Nephron (organoid): ENCODE measurements around the gene TMEM178A.
A peak's percentile ranks its signal among the peaks of the same experiment; 100 is the strongest.
"Not testable (repeated sequence)": the region's sequence is repeated elsewhere in the genome, so short reads cannot be mapped to it uniquely, and the experiment has no call there.

ENCODE experiments used
- H3K27ac Mint-ChIP-seq, 3 experiments: 2 replicates each; pipeline ENCODE4 v1.8.0; 2020; ENCODE audit warnings: mixed read lengths in 3 of 3, mild to moderate bottlenecking in 2 of 3, moderate library complexity in 1 of 3
- H3K27me3 Mint-ChIP-seq: 2 replicates; pipeline ENCODE4 v1.8.0; 2021; ENCODE audit warnings: low read depth, mild to moderate bottlenecking, moderate library complexity, mixed read lengths
- H3K36me3 Mint-ChIP-seq: 2 replicates; pipeline ENCODE4 v1.8.0; 2020; ENCODE audit warnings: low read depth, mixed read lengths
- H3K4me1 Mint-ChIP-seq: 2 replicates; pipeline ENCODE4 v1.8.0; 2020; ENCODE audit warnings: mixed read lengths
- H3K4me3 Mint-ChIP-seq, 3 experiments: 2 replicates each; pipeline ENCODE4 v1.8.0; 2020; ENCODE audit warnings: mild to moderate bottlenecking in 3 of 3, mixed read lengths in 3 of 3, moderate library complexity in 2 of 3
- H3K9me3 Mint-ChIP-seq: 2 replicates; pipeline ENCODE4 v1.8.0; 2020; ENCODE audit warnings: mixed read lengths
- CTCF ChIP-seq, 3 experiments: fragments of 200-600 bp; sonication (generic); IDR thresholded peaks; one replicate each; pipeline ENCODE4 v1.5.0; 2021; ENCODE audit warnings: antibody characterized with exemption in 3 of 3; ENCODE audit not compliant: unreplicated experiment in 3 of 3

TMEM178A gene

DNA sequence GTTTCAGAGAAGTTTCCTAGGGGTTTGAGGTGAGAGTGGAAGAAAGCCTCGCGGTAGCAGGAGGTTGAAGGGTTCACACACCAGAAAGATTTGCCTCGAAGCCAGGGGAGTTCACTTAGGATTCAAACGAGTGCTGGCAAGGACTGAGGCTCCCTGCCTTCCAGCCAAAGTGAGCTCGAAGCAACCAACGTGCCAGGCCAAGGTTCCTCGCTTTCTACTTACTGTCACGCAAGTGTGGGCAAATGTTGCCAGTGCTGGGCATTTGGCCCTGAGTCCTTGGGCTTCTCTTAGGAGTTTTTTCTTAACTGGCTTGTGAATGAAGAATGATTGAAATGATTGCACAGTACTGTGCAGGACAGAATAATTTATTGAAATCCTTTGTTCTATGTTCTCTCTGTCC lies 53.6 kb downstream of the TMEM178A start:
- H3K27me3 Mint-ChIP-seq: no peaks in the 10 kb centered on the region
- no peaks in the 10 kb centered on the region for H3K9me3 Mint-ChIP-seq

DNA sequence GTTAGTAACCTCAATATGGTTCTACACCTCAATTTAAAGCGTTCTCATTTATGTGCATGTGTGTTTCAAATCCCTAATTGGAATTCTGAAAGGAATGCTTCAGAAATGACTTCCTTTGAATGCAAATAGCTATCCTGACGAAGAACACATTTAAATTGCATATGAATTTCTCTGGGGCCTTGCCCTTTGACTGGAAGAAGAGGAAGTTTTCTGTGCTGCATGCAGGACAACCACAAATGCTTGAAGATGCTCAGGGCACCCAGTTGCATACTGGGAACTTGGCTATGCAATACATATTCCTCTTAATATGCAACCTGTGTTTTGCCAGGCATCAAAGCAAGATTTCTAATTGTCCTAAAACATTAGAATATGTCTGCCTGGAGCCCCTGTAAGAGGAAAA lies 55.3 kb downstream of the TMEM178A start:
- H3K27ac Mint-ChIP-seq: peak overlapping the region in 2 of 3 experiments; percentile 68 to 80
- peaks cover 19% of the 10 kb centered on the region for H3K4me1 Mint-ChIP-seq
- no peaks in the 10 kb centered on the region for H3K9me3 Mint-ChIP-seq
- no peak for TF ChIP-seq CTCF (IDR thresholded peaks at IDR 0.05; ENCODE audit: unreplicated experiment in 3 of 3)
- H3K27me3 Mint-ChIP-seq: no peaks in the 10 kb centered on the region
- no peak overlapping the region for H3K4me3 Mint-ChIP-seq
- no peaks in the 10 kb centered on the region for H3K36me3 Mint-ChIP-seq

More for the DNA sequence above, 53.6 kb downstream of the TMEM178A start:
- Mint-ChIP-seq H3K4me1 (peaks cover 10% of the 10 kb centered on the region), H3K4me3 (no peak overlapping the region), H3K27ac (peak overlapping the region in 2 of 3 experiments; percentile 43 to 44), H3K36me3 (no peaks in the 10 kb centered on the region)
- no peak for TF ChIP-seq CTCF (IDR thresholded peaks at IDR 0.05; ENCODE audit: unreplicated experiment in 3 of 3)

- Mint-ChIP-seq H3K27ac (peak overlapping the region; percentile 75 to 93 (median 78)), H3K4me3 (no peak overlapping the region), H3K27me3 (no peaks in the 10 kb centered on the region), H3K4me1 (peaks cover 19% of the 10 kb centered on the region), H3K36me3 (peaks cover under 1% of the 10 kb centered on the region), H3K9me3 (no peaks in the 10 kb centered on the region)
- no peak for TF ChIP-seq CTCF (IDR thresholded peaks at IDR 0.05; ENCODE audit: unreplicated experiment in 3 of 3)
Measured at GRCh38 chr2:39723497-39723896, 57.8 kb downstream of the TMEM178A start.

DNA sequence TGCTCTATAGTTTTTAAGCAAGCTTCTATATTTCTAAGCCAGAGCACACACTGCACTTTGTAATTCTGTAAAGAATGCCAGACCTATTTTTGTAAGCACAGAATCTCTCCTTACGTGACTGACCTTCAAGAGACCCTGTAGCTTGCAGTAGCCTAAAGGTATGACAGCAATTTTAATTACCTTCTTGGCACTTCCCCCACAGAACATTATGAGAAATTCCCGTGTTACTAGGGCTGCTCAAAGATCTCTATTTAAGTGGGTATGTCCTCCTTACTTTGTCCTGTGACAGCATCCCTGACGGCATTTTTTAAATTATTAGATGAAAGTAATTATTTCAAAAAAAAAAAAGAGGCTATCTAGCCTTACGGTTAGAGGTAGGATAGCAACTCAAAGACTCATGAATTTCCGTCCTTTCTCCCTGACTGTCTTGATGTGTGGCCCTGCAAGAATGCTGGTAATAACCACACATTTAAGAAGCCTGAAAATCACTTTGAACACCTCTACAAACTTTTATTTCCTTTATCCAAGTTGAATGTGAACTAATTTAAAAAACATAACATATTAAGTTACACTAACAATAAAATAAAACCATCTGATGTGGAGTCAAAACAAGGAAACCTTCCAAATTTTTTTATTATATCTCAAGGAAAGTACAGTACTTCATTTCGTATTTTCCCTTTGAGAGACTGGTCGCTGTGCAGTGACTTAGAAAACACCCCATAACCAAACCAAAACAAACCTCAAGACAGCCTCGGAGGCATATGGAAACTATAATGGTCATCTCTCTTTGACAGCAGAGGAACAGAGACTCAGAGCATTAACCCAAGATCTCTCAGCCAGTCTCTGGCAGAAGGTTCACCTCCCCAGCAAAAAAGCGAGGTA lies 58.5 kb downstream of the TMEM178A start:
- H3K4me3 Mint-ChIP-seq: no peak overlapping the region
- H3K9me3 Mint-ChIP-seq: no peaks in the 10 kb centered on the region
- peaks cover 19% of the 10 kb centered on the region for H3K4me1 Mint-ChIP-seq
- H3K27ac Mint-ChIP-seq: peak overlapping the region; percentile 75 to 93 (median 78)
- H3K36me3 Mint-ChIP-seq: peaks cover 4% of the 10 kb centered on the region
- no peak for TF ChIP-seq CTCF (IDR thresholded peaks at IDR 0.05; ENCODE audit: unreplicated experiment in 3 of 3)
- H3K27me3 Mint-ChIP-seq: no peaks in the 10 kb centered on the region

- Mint-ChIP-seq H3K9me3 (peaks cover under 1% of the 10 kb centered on the region), H3K36me3 (peaks cover 4% of the 10 kb centered on the region), H3K4me1 (peaks cover 19% of the 10 kb centered on the region), H3K27ac (peak overlapping the region; percentile 75 to 93 (median 78)), H3K27me3 (no peaks in the 10 kb centered on the region), H3K4me3 (peak overlapping the region in 1 of 3 experiments; percentile 3)
- TF ChIP-seq CTCF (IDR thresholded peaks at IDR 0.05; ENCODE audit: unreplicated experiment in 3 of 3): no peak
Measured at GRCh38 chr2:39724828-39725144, 59.1 kb downstream of the TMEM178A start.

GRCh38 chr2:39725401-39725800 lies 59.7 kb downstream of the TMEM178A start:
- TF ChIP-seq CTCF (IDR thresholded peaks at IDR 0.05; ENCODE audit: unreplicated experiment in 3 of 3): no peak
- Mint-ChIP-seq H3K36me3 (peaks cover 4% of the 10 kb centered on the region), H3K4me3 (no peak overlapping the region), H3K4me1 (peaks cover 19% of the 10 kb centered on the region), H3K27me3 (no peaks in the 10 kb centered on the region), H3K9me3 (peaks cover 2% of the 10 kb centered on the region), H3K27ac (peak overlapping the region; percentile 75 to 93 (median 78))

DNA sequence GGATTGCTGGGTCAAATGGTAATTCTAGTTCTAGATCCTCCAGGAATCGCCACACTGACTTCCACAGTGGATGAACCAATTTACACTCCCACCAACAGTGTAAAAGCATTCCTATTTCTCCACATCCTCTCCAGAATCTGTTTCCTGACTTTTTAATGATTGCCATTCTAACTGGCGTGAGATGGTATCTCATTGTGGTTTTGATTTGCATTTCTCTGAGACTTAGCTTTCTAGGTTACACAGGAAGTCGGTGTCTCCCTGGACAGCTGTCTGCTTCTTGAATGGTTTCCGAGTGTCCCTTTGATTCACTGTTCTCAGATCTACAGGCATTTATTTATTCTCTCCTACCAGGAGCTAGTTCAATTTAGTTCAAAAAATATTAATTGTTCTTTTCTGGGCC lies 62.4 kb downstream of the TMEM178A start:
- Mint-ChIP-seq H3K36me3 (peaks cover 20% of the 10 kb centered on the region), H3K27ac (peak overlapping the region in 1 of 3 experiments; percentile 29), H3K4me1 (peaks cover 36% of the 10 kb centered on the region)
- H3K4me3 Mint-ChIP-seq, H3K9me3 Mint-ChIP-seq, H3K27me3 Mint-ChIP-seq: not testable (repeated sequence)
